ENCODE data around the gene SHOC1.

The SHOC1 gene

DNA sequence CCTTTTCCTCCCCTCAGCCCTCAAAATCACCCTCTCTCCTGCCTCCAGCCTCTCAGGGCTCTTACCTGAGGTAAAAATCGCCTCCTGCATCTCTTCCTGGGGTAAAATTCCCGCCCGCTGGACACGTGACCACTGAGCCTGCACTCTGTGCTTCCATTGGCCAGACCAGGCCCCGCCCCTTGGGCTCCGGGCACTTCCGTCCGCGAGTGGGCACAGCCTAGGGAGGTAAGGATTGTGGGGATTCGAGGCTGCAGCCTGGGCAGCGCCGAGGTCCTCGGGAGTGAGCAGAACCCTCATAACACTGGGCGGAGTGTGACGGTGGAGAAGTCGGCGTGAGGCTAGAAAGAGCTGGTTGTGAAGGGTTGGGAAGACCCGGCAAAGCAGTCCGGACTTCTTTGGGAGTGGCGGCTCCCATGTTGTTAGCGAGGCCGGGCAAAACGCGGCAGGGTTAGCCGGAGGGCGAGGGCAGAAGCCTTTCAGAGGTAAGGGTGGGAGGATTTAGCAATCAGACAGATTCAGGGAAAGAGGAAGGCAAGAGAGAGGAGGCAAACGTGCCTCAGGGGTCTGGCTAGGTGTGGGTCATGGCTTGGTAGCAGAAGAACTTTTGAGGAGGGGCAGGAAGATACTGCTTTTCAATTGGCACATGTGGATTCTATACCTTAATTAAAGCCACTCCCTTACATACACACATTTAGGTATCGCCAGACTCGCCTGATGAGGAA is at the start of gene SHOC1:
Gene SHOC1, minus strand, starts transcription at position 103 of the 722 bp plus-strand sequence. CDS start 3,519 bp downstream, outside the sequence.
- TF ChIP-seq CEBPB (IDR thresholded peaks at IDR 0.05) (no peak), CREB1 (IDR thresholded peaks at IDR 0.05; ENCODE audit: low read depth) (no peak)

DNA sequence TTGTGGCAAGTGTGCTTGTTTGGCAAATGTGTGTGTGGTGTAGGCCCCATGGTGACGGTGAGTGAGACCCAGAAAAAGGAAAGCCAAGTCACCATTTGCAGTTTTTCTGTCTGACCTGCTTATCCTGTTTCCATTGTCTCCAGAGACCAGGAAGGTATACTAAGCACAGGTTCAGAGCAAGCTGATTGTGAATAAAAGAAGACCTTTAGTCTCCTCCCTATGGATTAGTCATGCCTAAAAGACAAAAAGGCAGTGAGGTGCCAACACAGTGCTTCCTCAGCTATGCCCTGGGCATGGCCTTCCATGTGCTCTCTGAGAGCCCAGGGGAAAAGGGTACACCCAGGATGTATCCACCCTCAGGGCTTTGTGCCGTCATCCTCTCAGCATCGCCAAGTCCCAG is 49.2 kb upstream of the SHOC1 start:
- TF ChIP-seq RAD21 (IDR thresholded peaks at IDR 0.05; ENCODE audit: low read depth) (no peak), NFIC (IDR thresholded peaks at IDR 0.05) (no peak), EP300 (IDR thresholded peaks at IDR 0.05; ENCODE audit: borderline replicate concordance) (no peak), YY1 (IDR thresholded peaks at IDR 0.05; ENCODE audit: low read depth) (no peak)
- TF ChIP-seq, protein P1, sequence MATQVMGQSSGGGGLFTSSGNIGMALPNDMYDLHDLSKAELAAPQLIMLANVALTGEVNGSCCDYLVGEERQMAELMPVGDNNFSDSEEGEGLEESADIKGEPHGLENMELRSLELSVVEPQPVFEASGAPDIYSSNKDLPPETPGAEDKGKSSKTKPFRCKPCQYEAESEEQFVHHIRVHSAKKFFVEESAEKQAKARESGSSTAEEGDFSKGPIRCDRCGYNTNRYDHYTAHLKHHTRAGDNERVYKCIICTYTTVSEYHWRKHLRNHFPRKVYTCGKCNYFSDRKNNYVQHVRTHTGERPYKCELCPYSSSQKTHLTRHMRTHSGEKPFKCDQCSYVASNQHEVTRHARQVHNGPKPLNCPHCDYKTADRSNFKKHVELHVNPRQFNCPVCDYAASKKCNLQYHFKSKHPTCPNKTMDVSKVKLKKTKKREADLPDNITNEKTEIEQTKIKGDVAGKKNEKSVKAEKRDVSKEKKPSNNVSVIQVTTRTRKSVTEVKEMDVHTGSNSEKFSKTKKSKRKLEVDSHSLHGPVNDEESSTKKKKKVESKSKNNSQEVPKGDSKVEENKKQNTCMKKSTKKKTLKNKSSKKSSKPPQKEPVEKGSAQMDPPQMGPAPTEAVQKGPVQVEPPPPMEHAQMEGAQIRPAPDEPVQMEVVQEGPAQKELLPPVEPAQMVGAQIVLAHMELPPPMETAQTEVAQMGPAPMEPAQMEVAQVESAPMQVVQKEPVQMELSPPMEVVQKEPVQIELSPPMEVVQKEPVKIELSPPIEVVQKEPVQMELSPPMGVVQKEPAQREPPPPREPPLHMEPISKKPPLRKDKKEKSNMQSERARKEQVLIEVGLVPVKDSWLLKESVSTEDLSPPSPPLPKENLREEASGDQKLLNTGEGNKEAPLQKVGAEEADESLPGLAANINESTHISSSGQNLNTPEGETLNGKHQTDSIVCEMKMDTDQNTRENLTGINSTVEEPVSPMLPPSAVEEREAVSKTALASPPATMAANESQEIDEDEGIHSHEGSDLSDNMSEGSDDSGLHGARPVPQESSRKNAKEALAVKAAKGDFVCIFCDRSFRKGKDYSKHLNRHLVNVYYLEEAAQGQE (IDR thresholded peaks at IDR 0.05; ENCODE audit: low read depth), result no peak

DNA sequence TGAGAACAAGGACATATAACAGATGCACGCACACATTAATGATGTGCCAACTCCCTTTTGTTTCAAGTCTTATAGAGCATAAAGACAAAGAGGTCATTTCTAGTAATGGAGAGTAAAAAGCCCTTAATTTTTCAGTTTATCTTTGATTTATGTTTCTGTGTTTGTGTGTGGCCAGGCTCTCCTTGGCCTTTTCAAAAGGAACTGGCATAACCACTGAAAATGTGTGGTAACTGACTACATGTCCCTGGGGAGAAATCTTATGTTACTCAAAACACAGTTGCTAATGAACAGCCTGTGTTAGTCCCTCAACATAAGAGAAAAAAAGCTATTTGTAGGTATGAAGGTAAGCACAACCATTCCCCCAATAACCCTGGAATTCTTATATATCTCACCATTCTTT is 47.6 kb upstream of the SHOC1 start:
- TF ChIP-seq, protein P1 (IDR thresholded peaks at IDR 0.05; ENCODE audit: low read depth), result no peak
- TF ChIP-seq FOXM1 (IDR thresholded peaks at IDR 0.05; ENCODE audit: borderline replicate concordance, low read depth) (no peak), EP300 (IDR thresholded peaks at IDR 0.05; ENCODE audit: borderline replicate concordance) (no peak), RAD21 (IDR thresholded peaks at IDR 0.05; ENCODE audit: low read depth) (no peak), EGR1 (IDR thresholded peaks at IDR 0.05) (no peak), CREB1 (IDR thresholded peaks at IDR 0.05; ENCODE audit: low read depth) (no peak), YY1 (IDR thresholded peaks at IDR 0.05; ENCODE audit: low read depth) (no peak), CEBPB (IDR thresholded peaks at IDR 0.05) (no peak), TAF1 (IDR thresholded peaks at IDR 0.05; ENCODE audit: low read depth) (no peak)

DNA sequence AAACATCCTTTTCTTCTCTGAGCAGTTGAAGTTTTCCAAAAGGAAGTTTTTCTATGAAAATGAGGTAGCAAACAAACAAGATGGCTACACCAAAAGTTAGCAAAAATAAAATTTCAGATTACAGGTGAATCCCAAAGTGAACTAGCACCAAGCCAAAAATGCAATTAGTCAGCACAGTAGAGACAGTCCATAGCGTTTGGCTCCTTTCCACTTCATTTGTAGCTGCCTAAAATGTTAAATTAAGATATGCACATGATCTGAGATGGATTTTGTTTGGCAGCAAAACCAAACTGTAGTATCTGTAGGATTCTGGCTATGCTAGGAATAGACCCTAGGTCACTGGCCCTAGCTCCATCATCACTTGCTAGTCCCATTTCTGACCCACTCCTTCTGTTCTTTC is 45.7 kb upstream of the SHOC1 start:
- TF ChIP-seq TAF1 (IDR thresholded peaks at IDR 0.05; ENCODE audit: low read depth) (no peak), TCF12 (IDR thresholded peaks at IDR 0.05; ENCODE audit: low read depth) (no peak), EGR1 (IDR thresholded peaks at IDR 0.05) (no peak), CEBPB (IDR thresholded peaks at IDR 0.05) (no peak), NFIC (IDR thresholded peaks at IDR 0.05) (no peak), CREB1 (IDR thresholded peaks at IDR 0.05; ENCODE audit: low read depth) (no peak), FOXM1 (IDR thresholded peaks at IDR 0.05; ENCODE audit: borderline replicate concordance, low read depth) (no peak), RAD21 (IDR thresholded peaks at IDR 0.05; ENCODE audit: low read depth) (no peak)
- TF ChIP-seq, protein P1 (IDR thresholded peaks at IDR 0.05; ENCODE audit: low read depth), result no peak
- TF ChIP-seq, protein P2, sequence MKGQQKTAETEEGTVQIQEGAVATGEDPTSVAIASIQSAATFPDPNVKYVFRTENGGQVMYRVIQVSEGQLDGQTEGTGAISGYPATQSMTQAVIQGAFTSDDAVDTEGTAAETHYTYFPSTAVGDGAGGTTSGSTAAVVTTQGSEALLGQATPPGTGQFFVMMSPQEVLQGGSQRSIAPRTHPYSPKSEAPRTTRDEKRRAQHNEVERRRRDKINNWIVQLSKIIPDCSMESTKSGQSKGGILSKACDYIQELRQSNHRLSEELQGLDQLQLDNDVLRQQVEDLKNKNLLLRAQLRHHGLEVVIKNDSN (IDR thresholded peaks at IDR 0.05), result no peak

DNA sequence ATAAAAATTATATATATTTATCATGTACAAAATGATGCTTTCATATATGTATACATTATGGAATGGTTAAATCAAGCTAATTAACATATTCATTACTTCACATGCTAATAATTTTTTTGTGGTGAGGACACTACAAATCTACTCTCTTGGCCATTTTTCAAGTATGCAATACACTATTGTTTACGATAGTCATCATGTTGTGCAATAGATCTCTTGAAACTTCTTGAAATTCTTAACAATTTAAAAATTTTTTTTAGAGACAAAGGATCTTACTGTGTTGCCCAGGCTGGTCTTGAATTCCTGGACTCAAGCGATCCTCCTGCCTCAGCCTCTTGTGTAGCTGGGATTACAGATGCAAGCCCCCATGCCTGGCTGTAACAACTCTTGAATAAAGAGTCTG is 45.2 kb upstream of the SHOC1 start:
- TF ChIP-seq RAD21 (IDR thresholded peaks at IDR 0.05; ENCODE audit: low read depth), result no peak
- TF ChIP-seq, protein P2 (IDR thresholded peaks at IDR 0.05), result no peak
- no peak for TF ChIP-seq FOXM1 (IDR thresholded peaks at IDR 0.05; ENCODE audit: borderline replicate concordance, low read depth)
- no peak for TF ChIP-seq EGR1 (IDR thresholded peaks at IDR 0.05)
- peak; percentile 71 for TF ChIP-seq CEBPB (IDR thresholded peaks at IDR 0.05)

DNA sequence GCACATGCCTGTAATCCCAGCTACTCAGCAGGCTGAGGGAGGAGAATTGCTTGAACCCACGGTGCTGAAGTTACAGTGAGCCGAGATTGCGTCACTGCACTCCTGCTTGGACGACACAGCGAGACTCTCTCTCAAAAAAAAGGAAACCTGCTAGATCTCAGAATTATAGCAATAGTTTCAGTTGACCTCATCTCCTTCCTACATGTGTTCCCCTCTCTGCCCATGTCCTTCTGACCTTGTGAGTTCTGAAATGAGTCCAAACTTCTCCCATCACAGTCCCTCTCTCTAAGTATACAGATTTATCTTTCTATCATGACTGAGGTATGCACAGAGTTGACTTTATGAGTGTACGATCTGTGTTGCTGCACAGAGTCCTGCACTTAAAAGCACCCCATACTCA is 44.6 kb upstream of the SHOC1 start:
- TF ChIP-seq ZBTB7A (IDR thresholded peaks at IDR 0.05; ENCODE audit: low read depth) (no peak), CEBPB (IDR thresholded peaks at IDR 0.05) (peak; percentile 34; the same call in 1 of the 2 replicates)

All from Ishikawa (cell line).